NCI-H2227 (cell line): ENCODE measurements around the gene SPACA1.

Experiments used
- DNase-seq: peaks from one replicate; lab custom pipeline; 2025; ENCODE audit not compliant: unreplicated experiment; lab: John Stamatoyannopoulos, UW

SPACA1 gene

GRCh38 chr6:88089708-88090107, 42.1 kb downstream of the SPACA1 start:
- DNase-seq, result no peak

- DNase-seq, result no peak
These were observed 58.2 kb downstream of the SPACA1 start for GRCh38 chr6:88105741-88106340.

GRCh38 chr6:88107241-88107640, 59.6 kb downstream of the SPACA1 start:
- no peak for DNase-seq

- DNase-seq, result no peak
These were observed 64.3 kb downstream of the SPACA1 start for GRCh38 chr6:88111991-88112390.

- no peak for DNase-seq
These were observed 67.2 kb downstream of the SPACA1 start for GRCh38 chr6:88114838-88115237.

- no peak for DNase-seq
These were observed 67.7 kb downstream of the SPACA1 start for GRCh38 chr6:88115307-88115706.

GRCh38 chr6:88116276-88116675, 68.6 kb downstream of the SPACA1 start:
- no peak for DNase-seq
